H1 (cell line): ENCODE measurements around the gene CLEC16A. TPM values are rescaled to one million over a fixed set of nuclear protein-coding genes. Genes with fewer than 3 reads are reported as not detected.

ENCODE experiments used
- CTCF ChIA-PET: fragments of 300-600 bp; sonication (Branson Sonifier 250); formaldehyde crosslinking; loops from one replicate; lab custom pipeline; 2021; ENCODE audit not compliant: partially characterized antibody; lab: Charles Lee
- POLR2A ChIA-PET: fragments of 300-600 bp; sonication (Branson Sonifier 250); formaldehyde crosslinking; loops from one replicate; lab custom pipeline; 2021; ENCODE audit warnings: inconsistent platforms; ENCODE audit not compliant: partially characterized antibody; lab: Charles Lee
- DNase-seq, 2 experiments: peaks; one replicate each; pipeline versions ENCODE4 v3.0.0 to v3.0.0-alpha.2; 2010 to 2022; ENCODE audit warnings: low spot score in 2 of 2, low read depth in 1 of 2, mixed read lengths in 1 of 2
- FAIRE-seq: peaks from 2 replicates; lab custom pipeline; 2011; peaks lifted over from hg19 to GRCh38; lab: Jason Lieb, UNC
- H2AFZ ChIP-seq: 2 replicates; pipeline ENCODE4 v1.8.1; 2012; ENCODE audit warnings: low read length, inconsistent platforms
- H2AK5ac ChIP-seq: 2 replicates; pipeline ENCODE4 v1.6.1; 2013; ENCODE audit warnings: low read depth, low read length
- H2BK120ac ChIP-seq: replicated peaks from 2 replicates; pipeline ENCODE3; 2013; ENCODE audit warnings: low read depth, low read length, inconsistent platforms
- H2BK12ac ChIP-seq: 2 replicates; pipeline ENCODE4 v1.6.1; 2013; ENCODE audit warnings: low read depth, low read length
- H2BK15ac ChIP-seq: 2 replicates; pipeline ENCODE4 v1.6.1; 2013; ENCODE audit warnings: low read length
- H2BK20ac ChIP-seq: 2 replicates; pipeline ENCODE4 v1.6.1; 2013; ENCODE audit warnings: low read length
- H2BK5ac ChIP-seq: 2 replicates; pipeline ENCODE4 v1.6.1; 2013; ENCODE audit warnings: low read depth, low read length
- H3K14ac ChIP-seq: 2 replicates; pipeline ENCODE4 v1.6.1; 2013; ENCODE audit warnings: inconsistent platforms; ENCODE audit not compliant: insufficient read length
- H3K18ac ChIP-seq: 2 replicates; pipeline ENCODE4 v1.6.1; 2013; ENCODE audit warnings: low read length; ENCODE audit errors: extremely low read depth
- H3K23ac ChIP-seq: 2 replicates; pipeline ENCODE4 v1.6.1; 2013; ENCODE audit warnings: inconsistent platforms; ENCODE audit not compliant: insufficient read length
- H3K23me2 ChIP-seq: 2 replicates; pipeline ENCODE4 v1.6.1; 2013; ENCODE audit warnings: low read depth, low read length
- H3K27ac ChIP-seq: 2 replicates; pipeline ENCODE4 v1.6.1; 2011; ENCODE audit warnings: low read depth, low read length, inconsistent platforms
- H3K27me3 ChIP-seq, 4 experiments: replicated peaks in 1 of 4; 1 replicate in 1 of 4; 2 replicates in 3 of 4; pipeline versions ENCODE4 v1.6.1 to v1.8.1; 2011 to 2013; ENCODE audit warnings: low read length in 3 of 4, mild to moderate bottlenecking in 3 of 4, inconsistent platforms in 2 of 4, mixed read lengths in 2 of 4, moderate library complexity in 1 of 4; ENCODE audit not compliant: control insufficient read depth in 3 of 4, insufficient read depth in 3 of 4; ENCODE audit errors: extremely low read depth in 1 of 4
- H3K36me3 ChIP-seq, 4 experiments: 2 replicates each; pipeline versions ENCODE4 v1.6.1 to v1.8.1; 2011 to 2013; ENCODE audit warnings: mild to moderate bottlenecking in 4 of 4, low read length in 3 of 4, moderate library complexity in 2 of 4, control low read depth in 1 of 4, inconsistent platforms in 1 of 4; ENCODE audit not compliant: insufficient read depth in 4 of 4, control insufficient read depth in 2 of 4
- H3K4ac ChIP-seq: replicated peaks from 2 replicates; pipeline ENCODE3; 2013; ENCODE audit warnings: low read length, low read depth, mixed read lengths, inconsistent platforms; ENCODE audit not compliant: insufficient read length
- H3K4me1 ChIP-seq, 4 experiments: replicated peaks in 1 of 4; 1 replicate in 1 of 4; 2 replicates in 3 of 4; pipeline versions ENCODE4 v1.6.1 to v1.8.1; 2011 to 2013; ENCODE audit warnings: low read length in 3 of 4, inconsistent platforms in 2 of 4, mixed read lengths in 1 of 4; ENCODE audit not compliant: insufficient read depth in 4 of 4, control insufficient read depth in 3 of 4
- H3K4me2 ChIP-seq, 2 experiments: 2 replicates each; pipeline versions ENCODE4 v1.6.1 to v1.8.1; 2011 to 2013; ENCODE audit warnings: low read depth in 2 of 2, low read length in 2 of 2, control low read depth in 1 of 2, inconsistent platforms in 1 of 2, mild to moderate bottlenecking in 1 of 2; ENCODE audit not compliant: insufficient read depth in 1 of 2
- H3K4me3 ChIP-seq, 4 experiments: fragments of 200-600, 300-600 bp in 1 of 4; sonication (generic), shearing (Covaris generic), sonication (Bioruptor Twin) in 1 of 4; 2 replicates each; pipeline versions ENCODE4 v1.5.1 to v1.8.1; 2011 to 2016; ENCODE audit warnings: low read length in 4 of 4, low read depth in 3 of 4, control low read depth in 2 of 4, inconsistent platforms in 2 of 4, mild to moderate bottlenecking in 2 of 4, mixed read lengths in 1 of 4, moderate library complexity in 1 of 4; ENCODE audit not compliant: insufficient read depth in 2 of 4; ENCODE audit errors: extremely low read depth in 1 of 4
- H3K56ac ChIP-seq: replicated peaks from 2 replicates; pipeline ENCODE3; 2013; ENCODE audit warnings: low read depth, mild to moderate bottlenecking, mixed read lengths, low read length, inconsistent platforms; ENCODE audit not compliant: insufficient read length
- H3K79me1 ChIP-seq: 2 replicates; pipeline ENCODE4 v1.6.1; 2013; ENCODE audit warnings: low read depth, low read length, control low read depth
- H3K79me2 ChIP-seq, 2 experiments: 2 replicates each; pipeline versions ENCODE4 v1.6.1 to v1.8.1; 2012 to 2013; ENCODE audit warnings: low read length in 2 of 2, mild to moderate bottlenecking in 2 of 2, inconsistent platforms in 1 of 2; ENCODE audit not compliant: insufficient read depth in 2 of 2, control insufficient read depth in 1 of 2
- H3K9ac ChIP-seq, 4 experiments: replicated peaks in 1 of 4; 1 replicate in 1 of 4; 2 replicates in 3 of 4; pipeline versions ENCODE4 v1.6.1 to v1.8.1; 2011 to 2013; ENCODE audit warnings: low read depth in 3 of 4, low read length in 3 of 4, control low read depth in 2 of 4, mild to moderate bottlenecking in 2 of 4, moderate library complexity in 2 of 4, inconsistent platforms in 1 of 4; ENCODE audit errors: extremely low read depth in 1 of 4
- H3K9me3 ChIP-seq, 2 experiments: 2 replicates each; pipeline versions ENCODE4 v1.6.1 to v1.8.1; 2012 to 2013; ENCODE audit warnings: mild to moderate bottlenecking in 2 of 2, moderate library complexity in 2 of 2, control low read depth in 1 of 2, inconsistent platforms in 1 of 2, low read depth in 1 of 2, low read length in 1 of 2, mixed read lengths in 1 of 2; ENCODE audit not compliant: insufficient read depth in 2 of 2
- H4K20me1 ChIP-seq, 2 experiments: replicated peaks in 1 of 2; 2 replicates each; pipeline versions ENCODE3 to v1.8.1; 2011 to 2013; ENCODE audit warnings: inconsistent platforms in 2 of 2, low read length in 2 of 2, mild to moderate bottlenecking in 1 of 2; ENCODE audit not compliant: insufficient read depth in 2 of 2, control insufficient read depth in 1 of 2
- H4K5ac ChIP-seq: 2 replicates; pipeline ENCODE4 v1.6.1; 2013; ENCODE audit warnings: low read length, low read depth, mixed read lengths, inconsistent platforms; ENCODE audit not compliant: insufficient read length
- H4K8ac ChIP-seq: 2 replicates; pipeline ENCODE4 v1.8.0; 2013; ENCODE audit warnings: mild to moderate bottlenecking, moderate library complexity, low read length, inconsistent platforms; ENCODE audit not compliant: insufficient read depth; ENCODE audit errors: extremely low read depth
- H4K91ac ChIP-seq: replicated peaks from 2 replicates; pipeline ENCODE3; 2013; ENCODE audit warnings: low read length, mixed read lengths, inconsistent platforms; ENCODE audit not compliant: insufficient read length
- CHD2 ChIP-seq: IDR thresholded peaks from 2 replicates; pipeline ENCODE4 v1.6.1; 2012; ENCODE audit warnings: low read length, improper control_type of control experiment
- JUND ChIP-seq: IDR thresholded peaks from 2 replicates; pipeline ENCODE4 v1.6.1; 2011; ENCODE audit warnings: mild to moderate bottlenecking, improper control_type of control experiment, low read length
- MAX ChIP-seq: IDR thresholded peaks from 2 replicates; pipeline ENCODE4 v1.6.1; 2012; ENCODE audit warnings: inconsistent platforms
- NRF1 ChIP-seq: IDR thresholded peaks from 2 replicates; pipeline ENCODE4 v1.6.1; 2011; ENCODE audit warnings: mild to moderate bottlenecking, low read depth, low read length, improper control_type of control experiment
- RNF2 ChIP-seq: fragments of 200-900, 300-1000 bp; sonication (generic); IDR thresholded peaks from 2 replicates; pipeline ENCODE4 v1.7.1; 2016; ENCODE audit warnings: borderline replicate concordance, low read depth, mild to moderate bottlenecking, antibody characterized with exemption, low read length; ENCODE audit not compliant: poor library complexity, severe bottlenecking; ENCODE audit errors: missing control alignments
- RXRA ChIP-seq: IDR thresholded peaks from 2 replicates; pipeline ENCODE4 v1.6.1; 2011; ENCODE audit warnings: low read depth, mild to moderate bottlenecking, low read length, moderate library complexity; ENCODE audit not compliant: insufficient read depth
- SIX5 ChIP-seq: IDR thresholded peaks from 2 replicates; pipeline ENCODE4 v1.6.1; 2011; ENCODE audit warnings: mild to moderate bottlenecking, low read depth, low read length
- WGBS, 2 experiments: shearing (Covaris generic) in 1 of 2; methylation state at CpG; one replicate each; pipeline versions ENCODE4 v1.1.6 to v1.1.7; 2013 to 2015; ENCODE audit warnings: low lambda C conversion rate in 2 of 2, mixed read lengths in 2 of 2, inconsistent platforms in 1 of 2, low coverage in 1 of 2, missing lambda C conversion rate in 1 of 2; ENCODE audit not compliant: insufficient replicate concordance in 2 of 2, insufficient coverage in 1 of 2, insufficient read length in 1 of 2; ENCODE audit errors: extremely low coverage in 1 of 2, missing lambda C conversion rate in 1 of 2; 5-methylcytosine and 5-hydroxymethylcytosine counted together
- polyA plus RNA-seq, 7 experiments: library from polyadenylated mRNA; depleted of rRNA in 3 of 7; stranded (reverse) in 5 of 7; unstranded in 2 of 7; fragments of >200 nt in 5 of 7; fragments of 200-250 nt in 2 of 7; gene quantifications; 1 replicate in 5 of 7; 2 replicates in 1 of 7; 4 replicates in 1 of 7; pipeline versions ENCODE4 v1.2.1 to v1.2.3, GENCODE V29; 2011 to 2013; ENCODE audit warnings: missing spikeins in 2 of 7, mixed read lengths in 2 of 7
- total RNA-seq: library from RNA; stranded (reverse); fragmentation: NEBNext Ultra II Directional; extraction: Animal tissue kit (Norgen Biotek cat#: 25700); gene quantifications from 2 replicates; pipeline ENCODE4 v1.2.1, GENCODE V29; 2021

The CLEC16A gene
- total and polyA plus RNA-seq, 2 of the 8 experiments (the other 6 are each of a cell fraction or from before 2014, with no cell fraction given), result 7.6 to 19.3 TPM

DNA sequence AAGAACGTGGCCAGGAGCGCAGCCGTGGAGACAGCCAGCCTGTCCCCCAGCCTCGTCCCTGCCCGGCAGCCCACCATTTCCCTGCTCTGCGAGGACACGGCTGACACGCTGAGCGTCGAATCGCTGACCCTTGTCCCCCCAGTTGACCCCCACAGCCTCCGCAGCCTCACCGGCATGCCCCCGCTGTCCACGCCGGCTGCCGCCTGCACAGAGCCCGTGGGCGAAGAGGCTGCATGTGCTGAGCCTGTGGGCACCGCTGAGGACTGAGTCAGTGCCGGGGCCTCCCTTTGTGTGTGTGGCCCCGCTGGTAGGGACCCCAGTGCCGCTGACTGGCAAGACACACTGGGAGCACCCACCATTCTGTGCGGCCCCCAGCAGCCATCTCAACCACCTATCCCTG is 234.1 kb downstream of the CLEC16A start:
- CTCF ChIA-PET, result interaction anchor here (0.6 kb wide), 1 partner anchor 29 kb away, joined by 3 read pairs; no protein-coding TSS in a partner anchor
- no peaks in the 10 kb centered on the region for H3K23me2 ChIP-seq

More for the DNA sequence above, 234.1 kb downstream of the CLEC16A start:
- no peak overlapping the region for H2BK15ac ChIP-seq
- H3K23ac ChIP-seq, result no peak overlapping the region
- H3K79me2 ChIP-seq, result no peaks in the 10 kb centered on the region
- H3K4me3 ChIP-seq, result no peak overlapping the region
- H2AK5ac ChIP-seq, result no peak overlapping the region
- no peak for TF ChIP-seq NRF1
- no peak for TF ChIP-seq CHD2
- TF ChIP-seq RXRA, result no peak
- TF ChIP-seq MAX, result no peak
- no peak for TF ChIP-seq SIX5
- no peak for TF ChIP-seq RNF2
- TF ChIP-seq JUND, result no peak
- TF ChIP-seq, all 59 proteins: peak for 0
- DNase-seq (no peak), FAIRE-seq (no peak)
- POLR2A ChIA-PET, result interaction anchor here (1.9 kb wide), 1 partner anchor 77 kb away, joined by 7 read pairs; the partner anchor contains the start of gene SOCS1
- WGBS, 2 experiments, result 96% methylated on average over 24 of the region's 24 CpGs; no CpG with 5 or more reads in 1 of the 2 experiments
- H2AFZ ChIP-seq, result no peak overlapping the region
- no peaks in the 10 kb centered on the region; the same call in 1 of the 2 replicates for H3K79me1 ChIP-seq
- H2BK20ac ChIP-seq, result no peak overlapping the region
- H2BK5ac ChIP-seq, result no peak overlapping the region
- H2BK12ac ChIP-seq, result no peak overlapping the region
- no peak overlapping the region for H3K56ac ChIP-seq
- H3K27me3 ChIP-seq, result no peaks in the 10 kb centered on the region
- no peak overlapping the region for H3K27ac ChIP-seq
- H3K14ac ChIP-seq, result no peak overlapping the region
- H4K5ac ChIP-seq, result no peak overlapping the region
- H3K9ac ChIP-seq, result no peak overlapping the region
- no peaks in the 10 kb centered on the region for H4K20me1 ChIP-seq
- H3K4me2 ChIP-seq, result no peak overlapping the region
- H3K4me1 ChIP-seq, result peaks cover 3 to 15% (median 10%) of the 10 kb centered on the region in 4 experiments
- 0 out of 8 replicates have a peak, but pooled peaks cover 0 to 2% (median 0%) of the 10 kb centered on the region in 4 experiments for H3K36me3 ChIP-seq
- H3K4ac ChIP-seq, result no peak overlapping the region
- H3K18ac ChIP-seq, result no peak overlapping the region; the same call in 1 of the 2 replicates
- H2BK120ac ChIP-seq, result no peak overlapping the region
- no peaks in the 10 kb centered on the region for H3K9me3 ChIP-seq
- H4K8ac ChIP-seq, result no peak overlapping the region
- no peak overlapping the region for H4K91ac ChIP-seq
